ENCODE measurements around the gene SLC6A6.

GRCh38 chr3:14502472-14502871 is 100.1 kb downstream of the SLC6A6 start:
- no peak for TF ChIP-seq CTCF (IDR thresholded peaks at IDR 0.05)
- TF ChIP-seq POLR2A (IDR thresholded peaks at IDR 0.05) = no peak

All from breast epithelium (tissue), 3 donors.